ENCODE results near the gene ZFP14.
"Not testable (repeated sequence)": the region's sequence is repeated elsewhere in the genome, so short reads cannot be mapped to it uniquely, and the experiment has no call there.

Gene ZFP14

GRCh38 chr19:36329534-36329933 lies 49.5 kb downstream of the ZFP14 start:
- not testable (repeated sequence) for DNase-seq

DNA sequence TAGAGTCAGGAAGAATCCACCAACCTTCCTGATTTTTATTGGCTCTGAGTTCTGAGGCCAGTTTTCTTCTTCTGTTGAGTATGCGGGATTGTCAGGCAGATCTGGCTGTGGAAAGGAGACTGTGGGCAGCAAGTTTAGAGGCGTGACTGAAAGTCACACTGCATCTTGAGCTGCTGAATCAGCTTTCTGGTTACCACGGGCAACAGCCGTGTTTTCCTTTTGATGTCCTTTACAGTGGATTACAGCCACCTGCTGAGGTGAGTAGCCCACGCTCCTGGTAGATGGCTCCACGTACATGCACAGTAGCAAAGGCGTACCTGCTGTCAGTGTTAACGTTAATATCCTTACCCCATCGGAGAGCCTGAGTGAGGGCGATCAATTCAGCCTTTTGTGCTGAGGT lies 52.4 kb downstream of the ZFP14 start:
- DNase-seq, result not testable (repeated sequence)

- DNase-seq, result not testable (repeated sequence)
These were observed 63.8 kb downstream of the ZFP14 start for GRCh38 chr19:36315164-36315563.

DNA sequence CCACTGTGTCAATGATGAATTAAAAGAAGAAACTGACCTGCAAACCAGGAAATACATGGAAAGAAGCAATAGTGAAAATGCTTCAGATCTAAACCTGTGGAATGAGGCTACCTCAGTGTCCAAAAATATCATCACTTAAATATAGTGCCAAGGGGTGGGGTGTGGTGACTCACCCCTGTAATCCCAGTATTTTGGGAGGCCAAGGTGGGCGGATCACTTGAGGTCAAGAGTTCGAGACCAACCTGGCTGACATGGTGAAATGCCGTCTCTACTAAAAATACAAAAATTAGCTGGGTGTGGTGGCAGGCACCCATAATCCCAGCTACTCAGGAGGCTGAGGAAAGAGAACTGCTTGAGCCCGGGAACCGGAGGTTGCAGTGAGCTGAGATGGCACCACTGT lies 64.9 kb downstream of the ZFP14 start:
- not testable (repeated sequence) for DNase-seq

DNA sequence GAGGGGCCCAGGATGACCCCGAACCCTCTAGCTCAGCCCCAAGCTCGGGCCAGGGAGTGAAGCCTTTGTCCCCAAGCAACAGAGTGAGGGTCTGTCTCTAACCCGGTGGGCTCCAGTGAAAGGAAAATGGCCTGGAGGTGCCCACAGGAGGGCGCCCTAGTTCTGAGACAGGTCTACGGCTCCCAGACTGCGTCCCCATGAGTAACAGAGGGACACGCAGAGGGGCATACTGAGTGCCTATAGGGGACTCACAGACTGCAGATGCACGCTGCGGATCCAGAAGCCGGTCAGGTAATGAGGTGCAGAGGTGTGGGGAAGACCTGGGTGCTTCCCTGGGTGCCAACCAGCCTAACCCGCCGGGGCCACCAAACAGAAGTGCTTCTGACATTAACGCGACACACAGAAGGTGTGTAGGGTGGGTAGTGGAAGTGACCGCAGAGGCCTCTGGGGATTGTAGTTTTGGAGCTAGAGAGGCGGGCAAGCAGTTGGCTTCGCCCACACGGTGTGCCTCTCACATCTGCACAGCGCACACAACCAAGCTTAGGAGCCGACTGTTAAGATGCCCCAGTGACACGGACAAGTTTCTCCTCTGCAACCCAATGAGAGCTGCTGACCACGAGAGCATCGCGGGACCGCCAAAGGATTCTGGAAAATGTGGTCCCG lies 67.8 kb downstream of the ZFP14 start:
- not testable (repeated sequence) for DNase-seq

DNA sequence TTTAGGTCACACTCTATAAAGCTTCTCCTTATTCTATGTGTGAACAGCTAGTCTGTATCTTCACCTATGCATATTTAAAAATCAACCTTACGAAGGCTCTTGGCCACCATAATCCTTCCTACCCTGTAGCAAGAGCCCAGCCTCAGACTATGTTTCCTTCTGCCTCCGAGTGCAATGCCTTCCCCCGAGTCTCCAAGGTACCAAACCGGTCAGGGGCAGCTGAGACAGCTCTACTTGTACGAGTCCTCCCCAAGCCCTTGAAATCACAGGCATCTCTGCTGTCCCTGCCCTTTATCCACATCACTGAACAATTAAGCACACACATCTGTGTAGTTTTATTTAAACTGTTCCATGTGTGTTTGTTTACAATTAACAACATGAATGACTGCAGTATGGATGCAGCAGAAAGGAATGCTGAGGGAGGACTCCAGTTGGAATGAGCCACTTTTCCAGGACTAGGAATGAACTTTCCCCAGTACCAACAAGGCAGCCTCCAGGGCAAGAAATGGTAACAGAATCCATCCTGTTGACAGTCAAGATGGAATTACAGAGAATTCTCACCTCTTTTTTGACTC lies 68.5 kb downstream of the ZFP14 start:
- DNase-seq, result not testable (repeated sequence)

DNA sequence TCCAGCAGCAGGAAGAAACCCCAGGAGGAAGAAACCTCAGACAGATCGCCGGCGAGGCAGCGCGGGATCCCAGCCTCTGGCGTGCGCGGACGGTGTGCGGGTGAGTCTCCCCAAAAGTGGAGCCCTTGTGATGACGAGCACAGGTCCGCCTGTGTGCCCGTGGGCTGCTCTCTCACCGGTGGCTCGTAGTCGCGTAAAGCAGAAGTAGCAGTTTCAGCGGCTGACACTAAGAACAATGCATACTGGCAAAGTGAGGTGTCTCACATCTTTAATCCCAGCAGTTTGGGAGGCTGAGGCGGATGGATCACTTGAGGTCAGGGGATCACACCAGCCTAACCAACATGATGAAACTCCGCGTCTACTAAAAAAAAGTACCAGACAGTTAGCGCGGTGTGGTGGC lies 69.2 kb downstream of the ZFP14 start:
- not testable (repeated sequence) for DNase-seq

GRCh38 chr19:36309309-36309708 lies 69.7 kb downstream of the ZFP14 start:
- not testable (repeated sequence) for DNase-seq

DNA sequence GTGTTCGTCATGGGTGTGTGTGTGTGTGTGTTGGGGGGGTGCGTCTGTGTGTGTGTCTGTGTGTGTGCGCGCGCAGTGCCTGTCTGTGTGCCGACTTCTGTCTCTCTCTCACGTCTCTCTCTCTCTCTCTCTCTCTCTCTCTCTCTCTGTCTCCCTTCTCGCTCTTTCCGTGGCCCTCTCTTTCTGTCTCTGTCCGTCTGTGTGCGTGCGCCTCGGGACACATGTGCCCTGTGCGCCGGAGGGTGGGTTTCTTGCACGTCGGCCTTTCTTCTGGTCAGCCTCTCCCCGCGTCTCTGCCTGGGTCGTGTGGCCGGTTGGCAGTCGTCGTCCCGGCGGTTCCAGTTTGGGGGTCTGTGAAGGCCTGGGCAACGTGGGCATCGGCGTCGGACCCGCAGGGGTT lies 86.7 kb downstream of the ZFP14 start:
- not testable (repeated sequence) for DNase-seq
